ENCODE results near the gene ZC3H14.

Gene ZC3H14

DNA sequence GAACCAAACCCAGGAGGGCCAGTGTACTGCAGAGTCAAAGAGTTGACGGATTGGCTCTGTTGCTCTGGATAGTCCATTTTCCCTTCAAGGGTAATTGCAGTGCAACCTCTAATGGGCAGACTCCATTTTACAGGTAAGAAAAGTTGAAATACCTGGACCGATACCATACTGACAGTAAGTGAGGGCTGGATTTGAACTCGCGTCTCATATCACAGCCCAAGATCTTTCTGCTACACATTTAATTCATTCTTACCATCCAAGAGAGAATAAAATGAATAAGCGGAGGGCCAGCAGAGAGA, 356 bp upstream of the ZC3H14 start:
- TF ChIP-seq, protein P1, sequence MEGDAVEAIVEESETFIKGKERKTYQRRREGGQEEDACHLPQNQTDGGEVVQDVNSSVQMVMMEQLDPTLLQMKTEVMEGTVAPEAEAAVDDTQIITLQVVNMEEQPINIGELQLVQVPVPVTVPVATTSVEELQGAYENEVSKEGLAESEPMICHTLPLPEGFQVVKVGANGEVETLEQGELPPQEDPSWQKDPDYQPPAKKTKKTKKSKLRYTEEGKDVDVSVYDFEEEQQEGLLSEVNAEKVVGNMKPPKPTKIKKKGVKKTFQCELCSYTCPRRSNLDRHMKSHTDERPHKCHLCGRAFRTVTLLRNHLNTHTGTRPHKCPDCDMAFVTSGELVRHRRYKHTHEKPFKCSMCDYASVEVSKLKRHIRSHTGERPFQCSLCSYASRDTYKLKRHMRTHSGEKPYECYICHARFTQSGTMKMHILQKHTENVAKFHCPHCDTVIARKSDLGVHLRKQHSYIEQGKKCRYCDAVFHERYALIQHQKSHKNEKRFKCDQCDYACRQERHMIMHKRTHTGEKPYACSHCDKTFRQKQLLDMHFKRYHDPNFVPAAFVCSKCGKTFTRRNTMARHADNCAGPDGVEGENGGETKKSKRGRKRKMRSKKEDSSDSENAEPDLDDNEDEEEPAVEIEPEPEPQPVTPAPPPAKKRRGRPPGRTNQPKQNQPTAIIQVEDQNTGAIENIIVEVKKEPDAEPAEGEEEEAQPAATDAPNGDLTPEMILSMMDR (IDR thresholded peaks at IDR 0.05; ENCODE audit: low read depth, low read length) = no peak
- peak overlapping the region; percentile 43 to 92 for H3K4me3 ChIP-seq (replicated peaks in 1 of 2; ENCODE audit: low read depth in 2 of 2, low read length in 2 of 2)
- DNase-seq (ENCODE audit: low read depth in 2 of 2) = no peak

DNA sequence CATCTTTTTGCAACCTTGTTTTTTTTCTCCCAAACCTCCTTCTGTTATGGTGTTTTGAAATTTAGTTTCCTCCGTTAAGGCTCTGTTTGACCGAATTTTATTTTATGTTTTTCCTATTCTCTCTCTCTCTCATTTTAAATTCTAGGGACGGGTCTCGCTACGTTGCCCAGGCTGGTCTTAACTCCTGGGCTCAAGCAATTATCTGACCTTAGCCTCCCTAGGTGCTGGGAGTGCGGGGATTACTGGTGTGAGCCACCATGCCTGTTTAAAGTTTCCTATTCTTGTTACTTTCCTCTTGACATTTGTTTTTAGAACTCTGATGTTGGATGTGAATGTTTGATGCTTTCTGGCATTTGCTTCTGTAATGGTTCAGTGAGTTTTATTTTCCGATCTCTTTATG, 1.0 kb downstream of the ZC3H14 start:
- TF ChIP-seq, protein P1 (IDR thresholded peaks at IDR 0.05; ENCODE audit: low read depth, low read length) = no peak
- DNase-seq (ENCODE audit: low read depth in 2 of 2) = no peak
- H3K4me3 ChIP-seq (replicated peaks in 1 of 2; ENCODE audit: low read depth in 2 of 2, low read length in 2 of 2) = peak overlapping the region; percentile 71 to 92

DNA sequence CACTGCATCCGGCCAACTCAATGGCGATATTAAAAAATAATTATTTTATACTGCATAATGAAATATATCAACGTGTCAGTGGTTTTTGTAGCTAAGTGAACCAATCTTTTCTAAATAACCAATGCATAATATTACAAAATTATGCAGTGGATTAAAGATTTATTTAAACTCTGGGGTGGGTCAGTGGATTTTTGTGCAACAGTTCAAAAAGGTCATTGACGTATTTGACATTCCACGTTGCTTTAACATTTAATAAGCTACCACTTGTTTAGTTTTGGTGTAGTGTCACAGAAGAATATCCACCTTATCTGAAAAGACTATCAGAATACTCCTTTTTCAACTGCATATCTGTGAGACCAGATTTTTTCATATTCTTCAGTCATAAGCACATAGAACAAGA, 2.6 kb downstream of the ZC3H14 start:
- TF ChIP-seq, protein P1 (IDR thresholded peaks at IDR 0.05; ENCODE audit: low read depth, low read length) = no peak
- DNase-seq (ENCODE audit: low read depth in 2 of 2) = no peak
- no peak overlapping the region for H3K4me3 ChIP-seq (replicated peaks in 1 of 2; ENCODE audit: low read depth in 2 of 2, low read length in 2 of 2)

DNA sequence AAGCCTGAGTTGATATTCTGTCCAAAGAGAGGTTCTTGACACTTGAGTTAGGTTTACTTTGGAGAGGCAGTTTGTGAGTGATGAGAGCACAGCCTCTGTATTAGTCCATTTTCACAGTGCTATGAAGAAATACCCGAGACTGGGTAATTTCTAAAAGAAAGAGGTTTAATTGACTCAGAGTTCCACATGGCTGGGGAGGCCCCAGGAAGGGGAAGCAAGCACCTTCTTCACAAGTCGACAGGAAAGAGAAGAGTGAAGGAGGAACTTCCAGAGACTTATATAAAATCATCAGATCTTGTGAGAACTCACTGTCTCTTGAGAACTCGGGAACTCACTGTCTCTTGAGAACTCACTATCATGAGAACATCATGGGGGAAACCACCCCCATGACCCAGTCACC, 5.4 kb downstream of the ZC3H14 start:
- H3K4me3 ChIP-seq (replicated peaks in 1 of 2; ENCODE audit: low read depth in 2 of 2, low read length in 2 of 2) = no peak overlapping the region
- TF ChIP-seq, protein P1 (IDR thresholded peaks at IDR 0.05; ENCODE audit: low read depth, low read length) = no peak
- no peak for DNase-seq (ENCODE audit: low read depth in 2 of 2)

DNA sequence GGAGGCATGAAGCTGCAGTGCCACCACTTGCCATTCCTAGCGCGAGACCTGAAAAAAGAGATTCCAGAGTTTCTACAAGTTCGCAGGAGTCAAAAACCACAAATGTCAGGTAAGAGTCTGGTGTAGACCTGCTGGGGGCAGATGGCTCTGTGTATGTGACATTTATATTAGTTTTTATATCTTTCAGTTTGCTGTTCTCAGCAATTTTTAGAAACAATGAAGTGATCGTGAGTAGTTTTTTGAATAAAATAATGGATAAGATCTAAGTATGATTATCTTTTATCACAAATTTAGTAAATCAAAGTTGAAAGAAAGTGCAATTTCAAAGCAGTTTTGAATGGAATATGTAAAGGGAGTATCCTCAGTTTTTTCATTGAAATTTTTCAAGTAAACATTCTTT, 9.3 kb downstream of the ZC3H14 start:
- TF ChIP-seq, protein P1 (IDR thresholded peaks at IDR 0.05; ENCODE audit: low read depth, low read length) = no peak
- H3K4me3 ChIP-seq (replicated peaks in 1 of 2; ENCODE audit: low read depth in 2 of 2, low read length in 2 of 2) = no peak overlapping the region
- DNase-seq (ENCODE audit: low read depth in 2 of 2) = no peak

DNA sequence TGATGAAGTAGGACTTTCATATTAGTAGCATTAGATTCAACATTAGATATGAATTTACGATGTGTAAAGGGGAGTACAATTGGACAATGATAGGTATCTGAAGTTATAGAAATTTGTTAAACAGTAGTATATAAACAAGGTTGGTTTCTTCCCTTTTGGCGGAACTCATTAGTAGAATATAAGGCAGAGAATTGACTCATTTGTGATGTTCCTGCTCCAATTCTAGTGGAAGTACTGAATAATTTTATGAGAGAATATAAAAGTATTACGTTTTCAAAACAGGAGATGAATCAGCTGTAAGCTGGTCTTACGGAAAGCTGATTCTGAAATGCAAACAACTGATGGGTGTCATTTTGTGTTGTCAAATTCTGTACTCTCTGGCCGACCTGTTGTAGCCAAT, 13.4 kb downstream of the ZC3H14 start:
- TF ChIP-seq, protein P1 (IDR thresholded peaks at IDR 0.05; ENCODE audit: low read depth, low read length) = no peak
- no peak for DNase-seq (ENCODE audit: low read depth in 2 of 2)
- no peak overlapping the region for H3K4me3 ChIP-seq (replicated peaks in 1 of 2; ENCODE audit: low read depth in 2 of 2, low read length in 2 of 2)

DNA sequence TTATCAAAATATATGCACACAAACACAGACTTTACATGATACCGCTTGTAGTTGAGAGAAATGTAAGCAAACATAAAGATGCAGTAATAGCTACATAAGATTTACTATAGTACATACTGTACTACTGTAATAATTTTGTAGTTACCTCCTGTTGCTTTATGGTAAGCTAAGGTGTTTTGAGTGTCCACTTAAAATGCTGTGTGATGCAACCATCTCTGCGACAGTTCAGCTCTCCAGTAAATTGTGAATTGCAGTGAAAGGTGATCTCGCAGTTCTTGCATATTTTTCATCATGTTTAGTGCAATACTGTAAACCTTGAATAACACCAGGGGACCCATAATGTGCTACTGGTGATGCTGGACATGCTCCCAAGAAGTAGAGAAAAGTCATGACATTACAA, 21.6 kb downstream of the ZC3H14 start:
- no peak for DNase-seq (ENCODE audit: low read depth in 2 of 2)
- TF ChIP-seq, protein P1 (IDR thresholded peaks at IDR 0.05; ENCODE audit: low read depth, low read length) = no peak

More for the DNA sequence above, 21.6 kb downstream of the ZC3H14 start:
- H3K4me3 ChIP-seq (replicated peaks in 1 of 2; ENCODE audit: low read depth in 2 of 2, low read length in 2 of 2) = no peak overlapping the region

Data from cardiac fibroblast (primary cell).